Amniotic epithelial cell (primary cell): ENCODE measurements around the gene TRIM32.

Source experiments
- DNase-seq: peaks from one replicate; pipeline ENCODE4 v3.0.0-alpha.2; 2010; ENCODE audit warnings: low read depth

Gene TRIM32

DNA sequence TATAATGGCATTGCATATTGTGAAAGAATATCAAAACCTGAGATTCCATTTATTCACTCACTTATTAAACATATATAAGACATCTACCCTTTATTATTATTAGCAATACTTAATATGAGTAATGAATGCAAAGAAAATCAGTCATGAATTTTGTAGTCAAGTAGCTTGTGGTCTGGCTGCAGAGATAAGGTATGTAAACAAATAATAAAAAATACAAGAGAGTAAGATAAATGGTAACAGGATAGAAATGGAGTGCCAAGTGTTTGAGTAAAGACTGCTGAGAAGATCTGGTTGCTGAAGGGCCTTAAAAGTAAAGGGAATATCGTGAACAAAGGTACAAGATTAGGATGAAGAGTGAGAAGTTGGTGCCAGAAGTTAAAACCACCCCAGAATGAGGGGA is 18.4 kb downstream of the TRIM32 start:
- DNase-seq: peak; percentile 62

GRCh38 chr9:116706310-116707290 is 19.5 kb downstream of the TRIM32 start:
- no peak for DNase-seq

DNA sequence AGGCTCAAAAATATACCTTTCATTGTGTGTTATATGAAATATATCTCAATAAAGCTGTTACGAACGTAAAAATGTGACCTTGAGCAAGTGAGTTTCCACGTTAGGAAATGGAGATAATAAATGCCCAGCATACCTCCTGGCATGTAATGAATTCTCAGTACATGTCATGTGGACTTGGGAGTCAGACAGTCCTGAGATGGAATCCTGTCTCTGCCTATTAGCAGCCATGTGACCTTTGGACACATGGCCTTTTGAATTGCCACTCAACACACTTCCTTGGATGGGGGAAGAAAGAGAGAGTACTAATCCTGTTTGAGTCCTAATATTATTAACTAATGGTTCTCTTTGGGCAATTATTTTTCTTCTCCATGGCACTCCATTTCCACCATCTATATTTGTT is 25.7 kb downstream of the TRIM32 start:
- no peak for DNase-seq

GRCh38 chr9:116713271-116713670 is 26.2 kb downstream of the TRIM32 start:
- DNase-seq: no peak

- DNase-seq: no peak
Measured at GRCh38 chr9:116715751-116716150, 28.6 kb downstream of the TRIM32 start.

- DNase-seq: no peak
Measured at GRCh38 chr9:116716438-116716837, 29.3 kb downstream of the TRIM32 start.

DNA sequence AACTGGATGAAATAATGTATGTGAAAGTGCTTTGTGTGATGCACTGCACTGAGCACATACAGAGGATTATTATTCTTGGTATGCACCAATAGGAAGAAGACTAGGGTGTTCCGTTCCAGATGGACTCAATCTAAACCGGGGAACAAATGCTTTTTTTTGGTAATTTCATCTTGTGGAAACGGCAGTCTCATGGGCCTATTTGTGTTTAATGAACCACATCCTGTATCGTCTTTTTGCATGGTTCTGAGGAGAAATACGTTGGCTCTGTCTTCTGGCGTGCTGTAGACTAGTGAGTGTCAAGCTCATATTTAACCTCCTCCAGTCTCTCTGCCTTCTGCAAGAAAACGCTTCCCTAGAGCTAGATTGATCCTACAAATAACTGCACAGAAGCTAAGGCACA is 30.0 kb downstream of the TRIM32 start:
- no peak for DNase-seq

DNA sequence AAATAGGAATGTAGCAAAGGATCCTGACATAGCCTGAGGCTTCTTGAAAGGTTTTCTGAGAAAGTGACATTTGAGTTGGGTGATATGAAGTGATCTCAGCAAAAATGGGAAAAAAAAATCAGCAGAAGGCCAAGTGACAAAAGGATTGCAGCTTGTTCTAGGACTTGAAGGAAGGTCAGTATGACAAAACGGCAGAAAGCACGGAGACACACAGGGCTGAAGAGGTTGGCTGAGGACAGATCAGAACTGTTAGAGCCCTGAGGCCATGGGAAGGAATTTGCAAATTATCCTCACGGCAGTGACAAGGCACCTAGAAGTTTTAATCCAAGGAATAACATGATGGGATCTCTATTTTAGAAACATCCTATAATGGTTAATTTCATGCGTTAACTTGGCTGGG is 31.0 kb downstream of the TRIM32 start:
- DNase-seq: no peak

- no peak for DNase-seq
Measured at GRCh38 chr9:116720111-116720510, 33.0 kb downstream of the TRIM32 start.

DNA sequence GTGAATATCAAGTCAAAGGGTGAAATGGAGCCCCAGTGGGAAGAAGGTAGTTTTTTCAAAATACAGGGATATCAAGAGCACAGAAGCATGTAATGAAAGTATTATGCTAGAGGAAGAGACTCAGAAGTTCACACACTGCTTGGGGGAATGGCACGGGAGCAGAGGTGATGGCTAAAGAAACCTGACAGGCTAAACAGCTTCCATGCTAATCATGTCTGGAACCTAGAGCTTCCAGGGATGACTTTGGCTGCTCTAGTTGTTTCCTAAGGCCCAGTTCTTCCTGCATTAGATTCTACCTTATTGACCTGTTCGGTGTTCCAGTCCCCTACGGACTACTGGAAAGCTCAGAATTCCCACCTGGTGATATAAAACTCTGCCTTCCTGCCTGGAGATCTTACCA is 34.3 kb downstream of the TRIM32 start:
- no peak for DNase-seq

- DNase-seq: no peak
Measured at GRCh38 chr9:116721944-116722343, 34.8 kb downstream of the TRIM32 start.

GRCh38 chr9:116724123-116724522 is 37.0 kb downstream of the TRIM32 start:
- no peak for DNase-seq

DNA sequence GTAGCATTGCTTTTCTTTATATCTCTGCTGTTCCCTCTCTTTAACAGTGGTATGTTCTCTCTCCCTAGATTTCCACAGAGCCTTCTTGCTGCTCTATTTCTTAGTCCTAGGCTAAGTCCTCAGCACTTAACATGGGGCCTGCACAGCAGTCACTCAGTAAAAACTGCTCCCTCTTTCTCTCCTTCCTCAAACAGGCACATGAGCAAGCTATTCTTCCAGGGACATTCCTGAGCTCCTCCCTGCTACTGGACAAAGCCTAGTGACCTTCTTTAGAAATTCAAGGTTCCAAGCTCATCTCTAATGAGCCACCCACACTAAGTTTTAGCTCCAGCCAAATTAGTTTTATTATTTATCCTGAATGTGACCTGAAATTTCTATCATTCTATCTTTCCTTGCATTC is 39.5 kb downstream of the TRIM32 start:
- DNase-seq: no peak

- no peak for DNase-seq
Measured at GRCh38 chr9:116733010-116733641, 46.0 kb downstream of the TRIM32 start.

- DNase-seq: no peak
Measured at GRCh38 chr9:116736399-116737151, 49.5 kb downstream of the TRIM32 start.

DNA sequence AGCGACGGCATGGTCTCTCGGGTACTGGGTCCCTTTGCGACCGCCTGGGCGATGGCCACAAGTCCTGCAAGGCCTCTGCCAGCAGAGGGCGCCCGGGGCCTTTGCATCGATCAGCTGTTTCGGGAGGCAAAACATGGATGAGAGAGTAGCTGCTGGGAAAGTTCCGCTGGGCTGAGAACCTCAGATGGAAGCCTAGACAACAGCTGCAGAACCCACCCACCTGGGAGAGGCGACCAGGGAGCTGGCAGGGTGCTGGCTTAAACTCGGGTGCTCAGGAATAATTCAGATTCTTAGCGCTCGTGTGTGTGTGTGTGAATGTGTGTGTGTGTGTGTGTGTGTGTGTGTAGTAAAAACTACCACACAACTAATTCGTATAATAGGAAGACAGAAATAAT is 50.0 kb downstream of the TRIM32 start:
- peak; percentile 42 for DNase-seq

GRCh38 chr9:116741086-116741740 is 54.1 kb downstream of the TRIM32 start:
- DNase-seq: no peak

DNA sequence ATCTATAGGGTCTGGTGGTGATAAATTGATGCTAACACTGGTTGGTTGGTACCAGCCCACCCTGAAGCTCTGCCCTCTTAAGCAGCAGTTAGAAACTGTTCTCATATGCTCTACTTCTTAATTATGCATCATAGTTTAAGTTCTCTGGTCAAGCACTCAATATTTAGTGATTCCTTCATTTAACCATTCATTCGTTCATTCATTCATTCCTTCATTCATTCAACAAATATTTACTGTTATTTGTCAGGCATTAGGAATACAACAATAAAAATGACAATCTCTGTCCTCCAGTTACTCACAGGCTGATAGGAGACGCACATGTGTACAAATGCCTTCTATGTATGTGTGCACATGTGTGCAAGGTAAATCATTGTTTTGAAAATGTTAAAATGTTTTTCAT is 54.6 kb downstream of the TRIM32 start:
- DNase-seq: no peak

DNA sequence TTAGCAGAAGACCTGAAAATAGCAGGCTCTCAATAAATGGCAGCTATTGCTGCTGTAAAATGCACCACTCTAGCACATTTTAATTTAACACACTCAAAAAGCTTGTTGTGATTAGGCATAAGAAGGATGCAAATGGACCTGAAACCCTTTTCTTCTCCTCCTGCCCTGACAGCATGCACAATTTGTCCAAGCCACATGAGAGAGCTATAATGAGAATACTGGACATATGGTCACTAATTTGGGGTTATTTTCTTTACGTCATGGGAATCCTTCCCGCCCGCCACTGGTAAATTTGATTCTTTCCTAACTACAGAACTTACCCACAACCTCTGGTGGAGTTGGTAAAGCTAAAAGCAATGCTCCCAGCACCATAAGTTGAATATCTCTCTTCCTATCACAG is 62.1 kb downstream of the TRIM32 start:
- DNase-seq: no peak

DNA sequence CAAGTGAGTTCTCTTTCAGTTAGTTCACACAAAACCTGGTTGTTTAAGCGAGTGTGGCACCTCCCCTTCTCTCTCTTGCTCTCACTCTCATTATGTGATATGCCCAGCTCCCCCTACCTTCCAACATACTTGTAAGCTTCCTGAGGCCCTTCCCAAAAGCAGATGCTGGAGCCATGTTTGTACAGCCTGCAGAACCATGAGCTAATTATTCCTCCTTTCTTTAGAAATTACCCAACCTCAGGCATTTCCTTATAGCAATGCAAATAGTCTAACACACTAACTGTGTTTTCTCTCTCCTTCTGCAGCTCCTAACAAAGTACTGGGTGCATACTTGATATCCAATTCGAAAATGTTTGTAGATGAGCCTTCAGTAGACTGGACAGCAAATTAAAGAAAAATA is 62.7 kb downstream of the TRIM32 start:
- no peak for DNase-seq

GRCh38 chr9:116750510-116750909 is 63.4 kb downstream of the TRIM32 start:
- no peak for DNase-seq
